ENCODE results near the gene BEST4. TPM values are rescaled to one million over a fixed set of nuclear protein-coding genes. Genes with fewer than 3 reads are reported as not detected.

The BEST4 gene
- total and polyA plus RNA-seq, 2 of the 13 experiments (the other 11 are each of a cell fraction or from before 2014, with no cell fraction given): 0.77 to 1.4 TPM

DNA sequence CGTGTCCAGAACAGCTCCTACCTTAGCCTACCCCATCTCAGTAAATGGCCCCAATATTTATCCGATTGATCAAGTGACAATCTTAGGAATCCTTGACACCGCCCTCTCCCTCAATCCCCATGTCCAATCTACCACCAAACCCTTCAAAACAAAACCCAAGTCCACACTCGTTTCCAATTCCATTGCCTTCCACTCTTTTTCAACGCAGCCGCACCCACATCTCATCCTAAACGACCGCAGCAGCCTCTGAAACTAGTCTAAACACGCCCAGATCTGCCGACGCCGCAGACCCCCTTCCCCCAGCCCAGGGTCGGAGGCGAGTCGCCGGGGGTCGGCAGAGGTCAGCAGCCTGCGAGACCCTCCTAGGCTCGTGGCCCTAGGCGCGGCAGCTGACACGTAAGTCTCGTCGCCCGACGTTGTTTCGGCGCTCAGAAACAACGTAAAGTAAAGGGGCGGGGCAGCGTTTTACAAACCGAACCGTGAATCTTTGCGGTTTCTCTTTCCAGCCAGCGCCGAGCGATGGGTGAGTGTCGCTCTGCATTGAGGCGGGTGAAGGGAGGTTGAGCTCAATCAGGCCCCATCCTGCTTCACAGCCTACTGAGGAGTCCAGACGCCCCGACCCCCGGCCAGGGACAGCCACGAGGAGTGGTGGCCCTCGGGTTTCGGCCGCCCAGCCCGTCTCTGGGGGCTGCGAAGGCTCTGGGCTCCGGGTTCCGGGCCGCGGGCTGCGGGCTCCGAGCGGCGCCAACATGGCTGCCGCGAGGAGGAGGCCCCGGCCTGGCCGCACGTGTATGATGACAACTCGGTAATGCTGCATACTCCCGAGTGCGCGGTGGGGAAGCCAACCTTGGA is 12.7 kb downstream of the BEST4 start, which contains the start of gene RPS8 (continued):
- TF ChIP-seq, protein P1, sequence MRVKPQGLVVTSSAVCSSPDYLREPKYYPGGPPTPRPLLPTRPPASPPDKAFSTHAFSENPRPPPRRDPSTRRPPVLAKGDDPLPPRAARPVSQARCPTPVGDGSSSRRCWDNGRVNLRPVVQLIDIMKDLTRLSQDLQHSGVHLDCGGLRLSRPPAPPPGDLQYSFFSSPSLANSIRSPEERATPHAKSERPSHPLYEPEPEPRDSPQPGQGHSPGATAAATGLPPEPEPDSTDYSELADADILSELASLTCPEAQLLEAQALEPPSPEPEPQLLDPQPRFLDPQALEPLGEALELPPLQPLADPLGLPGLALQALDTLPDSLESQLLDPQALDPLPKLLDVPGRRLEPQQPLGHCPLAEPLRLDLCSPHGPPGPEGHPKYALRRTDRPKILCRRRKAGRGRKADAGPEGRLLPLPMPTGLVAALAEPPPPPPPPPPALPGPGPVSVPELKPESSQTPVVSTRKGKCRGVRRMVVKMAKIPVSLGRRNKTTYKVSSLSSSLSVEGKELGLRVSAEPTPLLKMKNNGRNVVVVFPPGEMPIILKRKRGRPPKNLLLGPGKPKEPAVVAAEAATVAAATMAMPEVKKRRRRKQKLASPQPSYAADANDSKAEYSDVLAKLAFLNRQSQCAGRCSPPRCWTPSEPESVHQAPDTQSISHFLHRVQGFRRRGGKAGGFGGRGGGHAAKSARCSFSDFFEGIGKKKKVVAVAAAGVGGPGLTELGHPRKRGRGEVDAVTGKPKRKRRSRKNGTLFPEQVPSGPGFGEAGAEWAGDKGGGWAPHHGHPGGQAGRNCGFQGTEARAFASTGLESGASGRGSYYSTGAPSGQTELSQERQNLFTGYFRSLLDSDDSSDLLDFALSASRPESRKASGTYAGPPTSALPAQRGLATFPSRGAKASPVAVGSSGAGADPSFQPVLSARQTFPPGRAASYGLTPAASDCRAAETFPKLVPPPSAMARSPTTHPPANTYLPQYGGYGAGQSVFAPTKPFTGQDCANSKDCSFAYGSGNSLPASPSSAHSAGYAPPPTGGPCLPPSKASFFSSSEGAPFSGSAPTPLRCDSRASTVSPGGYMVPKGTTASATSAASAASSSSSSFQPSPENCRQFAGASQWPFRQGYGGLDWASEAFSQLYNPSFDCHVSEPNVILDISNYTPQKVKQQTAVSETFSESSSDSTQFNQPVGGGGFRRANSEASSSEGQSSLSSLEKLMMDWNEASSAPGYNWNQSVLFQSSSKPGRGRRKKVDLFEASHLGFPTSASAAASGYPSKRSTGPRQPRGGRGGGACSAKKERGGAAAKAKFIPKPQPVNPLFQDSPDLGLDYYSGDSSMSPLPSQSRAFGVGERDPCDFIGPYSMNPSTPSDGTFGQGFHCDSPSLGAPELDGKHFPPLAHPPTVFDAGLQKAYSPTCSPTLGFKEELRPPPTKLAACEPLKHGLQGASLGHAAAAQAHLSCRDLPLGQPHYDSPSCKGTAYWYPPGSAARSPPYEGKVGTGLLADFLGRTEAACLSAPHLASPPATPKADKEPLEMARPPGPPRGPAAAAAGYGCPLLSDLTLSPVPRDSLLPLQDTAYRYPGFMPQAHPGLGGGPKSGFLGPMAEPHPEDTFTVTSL (CRISPR knock-in tag; IDR thresholded peaks at IDR 0.05; ENCODE audit: borderline replicate concordance): peak; percentile 15; the same call in 1 of the 2 replicates
- no peak for TF ChIP-seq MTF2 (CRISPR knock-in tag; IDR thresholded peaks at IDR 0.05; ENCODE audit: borderline replicate concordance)
- peak; percentile 61; the same call in 1 of the 2 replicates for TF ChIP-seq HDAC2 (CRISPR knock-in tag; IDR thresholded peaks at IDR 0.05)
- peak; percentile 76; the same call in 1 of the 2 replicates for TF ChIP-seq GTF2F1 (IDR thresholded peaks at IDR 0.05; ENCODE audit: low read length)
- no peak for TF ChIP-seq CHCHD3 (CRISPR knock-in tag; IDR thresholded peaks at IDR 0.05)
- TF ChIP-seq, protein P2, sequence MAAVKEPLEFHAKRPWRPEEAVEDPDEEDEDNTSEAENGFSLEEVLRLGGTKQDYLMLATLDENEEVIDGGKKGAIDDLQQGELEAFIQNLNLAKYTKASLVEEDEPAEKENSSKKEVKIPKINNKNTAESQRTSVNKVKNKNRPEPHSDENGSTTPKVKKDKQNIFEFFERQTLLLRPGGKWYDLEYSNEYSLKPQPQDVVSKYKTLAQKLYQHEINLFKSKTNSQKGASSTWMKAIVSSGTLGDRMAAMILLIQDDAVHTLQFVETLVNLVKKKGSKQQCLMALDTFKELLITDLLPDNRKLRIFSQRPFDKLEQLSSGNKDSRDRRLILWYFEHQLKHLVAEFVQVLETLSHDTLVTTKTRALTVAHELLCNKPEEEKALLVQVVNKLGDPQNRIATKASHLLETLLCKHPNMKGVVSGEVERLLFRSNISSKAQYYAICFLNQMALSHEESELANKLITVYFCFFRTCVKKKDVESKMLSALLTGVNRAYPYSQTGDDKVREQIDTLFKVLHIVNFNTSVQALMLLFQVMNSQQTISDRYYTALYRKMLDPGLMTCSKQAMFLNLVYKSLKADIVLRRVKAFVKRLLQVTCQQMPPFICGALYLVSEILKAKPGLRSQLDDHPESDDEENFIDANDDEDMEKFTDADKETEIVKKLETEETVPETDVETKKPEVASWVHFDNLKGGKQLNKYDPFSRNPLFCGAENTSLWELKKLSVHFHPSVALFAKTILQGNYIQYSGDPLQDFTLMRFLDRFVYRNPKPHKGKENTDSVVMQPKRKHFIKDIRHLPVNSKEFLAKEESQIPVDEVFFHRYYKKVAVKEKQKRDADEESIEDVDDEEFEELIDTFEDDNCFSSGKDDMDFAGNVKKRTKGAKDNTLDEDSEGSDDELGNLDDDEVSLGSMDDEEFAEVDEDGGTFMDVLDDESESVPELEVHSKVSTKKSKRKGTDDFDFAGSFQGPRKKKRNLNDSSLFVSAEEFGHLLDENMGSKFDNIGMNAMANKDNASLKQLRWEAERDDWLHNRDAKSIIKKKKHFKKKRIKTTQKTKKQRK (IDR thresholded peaks at IDR 0.05; ENCODE audit: low read length): no peak
- TF ChIP-seq TCF12 (IDR thresholded peaks at IDR 0.05): no peak
- no peak for TF ChIP-seq TCF12 (CRISPR knock-in tag; IDR thresholded peaks at IDR 0.05)
- peak; percentile 100 for TF ChIP-seq YEATS2 (CRISPR knock-in tag; IDR thresholded peaks at IDR 0.05; ENCODE audit: borderline replicate concordance)
- TF ChIP-seq ETV5 (CRISPR knock-in tag; IDR thresholded peaks at IDR 0.05; ENCODE audit: borderline replicate concordance): peak; percentile 44
- peak; percentile 77 for TF ChIP-seq ZBTB38 (CRISPR knock-in tag; IDR thresholded peaks at IDR 0.05)
- TF ChIP-seq ZZZ3 (CRISPR knock-in tag; IDR thresholded peaks at IDR 0.05; ENCODE audit: borderline replicate concordance): peak; percentile 86; the same call in 1 of the 2 replicates
- no peak for TF ChIP-seq MEF2D (CRISPR knock-in tag; IDR thresholded peaks at IDR 0.05)
- TF ChIP-seq ZEB1 (IDR thresholded peaks at IDR 0.05; ENCODE audit: insufficient replicate concordance, low read depth): no peak
- TF ChIP-seq RNF2 (conservative IDR thresholded peaks at IDR 0.05; ENCODE audit: low read depth): 0 out of 2 replicates have a peak, but pooled peaks have one; percentile 38
- TF ChIP-seq CEBPB (IDR thresholded peaks at IDR 0.05; ENCODE audit: borderline replicate concordance, low read depth, low read length): no peak
- peak; percentile 89; the same call in 1 of the 2 replicates for TF ChIP-seq SIN3A (IDR thresholded peaks at IDR 0.05; ENCODE audit: borderline replicate concordance, low read depth, low read length)
- no peak for TF ChIP-seq THAP8 (CRISPR knock-in tag; IDR thresholded peaks at IDR 0.05; ENCODE audit: borderline replicate concordance)
- no peak for TF ChIP-seq HOXA7 (CRISPR knock-in tag; IDR thresholded peaks at IDR 0.05)

Measured in HepG2 (cell line).